SK-N-SH (cell line): ENCODE data around the gene PPP1R14C. TPM values are rescaled to one million over a fixed set of nuclear protein-coding genes. Genes with fewer than 3 reads are reported as not detected.

Source experiments
- CTCF ChIA-PET: fragments of 300-600, 350-600 bp; formaldehyde crosslinking; extraction: SDS; loops from one replicate; lab custom pipeline; 2021; lab: Yijun Ruan, JAX
- POLR2A ChIA-PET: fragments of 350-600 bp; sonication (Branson Sonifier 250); formaldehyde crosslinking; extraction: SDS; loops from one replicate; lab custom pipeline; 2020; ENCODE audit warnings: antibody characterized with exemption, inconsistent platforms; lab: Yijun Ruan, JAX
- DNase-seq: peaks from one replicate; pipeline ENCODE4 v3.0.0; 2012
- H2AFZ ChIP-seq: fragments of 200-600 bp; sonication (generic); 2 replicates; pipeline ENCODE4 v1.8.1; 2016; ENCODE audit warnings: antibody characterized with exemption, mild to moderate bottlenecking, low read depth
- H3F3A ChIP-seq: fragments of 200-600 bp; sonication (generic); replicated peaks from 2 replicates; pipeline ENCODE3; 2016; ENCODE audit warnings: antibody characterized with exemption, mild to moderate bottlenecking; ENCODE audit not compliant: insufficient read depth
- H3K27ac ChIP-seq, 2 experiments: fragments of 200-500 bp in 1 of 2; fragments of 200-600 bp in 1 of 2; sonication (Bioruptor generic) in 1 of 2; sonication (generic), shearing (Covaris generic) in 1 of 2; 2 replicates each; pipeline versions ENCODE4 v1.5.1 to v1.6.1; 2014 to 2016; ENCODE audit warnings: low read depth in 2 of 2, inconsistent platforms in 1 of 2, low read length in 1 of 2, mild to moderate bottlenecking in 1 of 2, mixed read lengths in 1 of 2
- H3K27me3 ChIP-seq: fragments of 200-600 bp; sonication (generic), shearing (Covaris generic); 2 replicates; pipeline ENCODE4 v1.6.1; 2016; ENCODE audit warnings: mixed run types; ENCODE audit not compliant: insufficient read depth
- H3K36me3 ChIP-seq, 2 experiments: fragments of 200-500 bp in 1 of 2; fragments of 200-600 bp in 1 of 2; sonication (Bioruptor generic) in 1 of 2; sonication (generic) in 1 of 2; replicated peaks in 1 of 2; 2 replicates each; pipeline versions ENCODE3 to v1.5.1; 2014 to 2016; ENCODE audit warnings: low read length in 1 of 2, mild to moderate bottlenecking in 1 of 2; ENCODE audit not compliant: insufficient read depth in 2 of 2, control insufficient read depth in 1 of 2
- H3K4me1 ChIP-seq, 2 experiments: fragments of 200-500 bp in 1 of 2; fragments of 200-600 bp in 1 of 2; sonication (Bioruptor generic) in 1 of 2; sonication (generic), shearing (Covaris generic) in 1 of 2; 2 replicates each; pipeline versions ENCODE4 v1.5.1 to v1.6.1; 2014 to 2016; ENCODE audit warnings: low read depth in 1 of 2, low read length in 1 of 2, mixed run types in 1 of 2; ENCODE audit not compliant: insufficient read depth in 2 of 2, control insufficient read depth in 1 of 2
- H3K4me2 ChIP-seq: fragments of 200-600 bp; sonication (generic), shearing (Covaris generic); 2 replicates; pipeline ENCODE4 v1.6.1; 2017; ENCODE audit warnings: mixed run types
- H3K4me3 ChIP-seq, 2 experiments: fragments of 200-500 bp in 1 of 2; fragments of 200-600 bp in 1 of 2; sonication (Bioruptor generic) in 1 of 2; sonication (generic), shearing (Covaris generic) in 1 of 2; 2 replicates each; pipeline versions ENCODE4 v1.5.1 to v1.8.1; 2014 to 2016; ENCODE audit warnings: low read depth in 2 of 2, inconsistent platforms in 1 of 2, low read length in 1 of 2, mild to moderate bottlenecking in 1 of 2, mixed read lengths in 1 of 2, moderate library complexity in 1 of 2
- H3K79me2 ChIP-seq: fragments of 200-600 bp; sonication (generic); 2 replicates; pipeline ENCODE4 v1.8.1; 2017; ENCODE audit warnings: mild to moderate bottlenecking; ENCODE audit not compliant: insufficient read depth
- H3K9ac ChIP-seq: fragments of 200-600 bp; sonication (generic); 2 replicates; pipeline ENCODE4 v1.6.1; 2017; ENCODE audit warnings: mixed run types
- H3K9me2 ChIP-seq: fragments of 200-600 bp; sonication (generic); 2 replicates; pipeline ENCODE4 v1.6.1; 2017; ENCODE audit warnings: mixed run types
- H3K9me3 ChIP-seq: fragments of 200-600 bp; sonication (generic); 2 replicates; pipeline ENCODE4 v1.6.1; 2017; ENCODE audit warnings: mixed run types, mild to moderate bottlenecking, moderate library complexity
- H4K20me1 ChIP-seq: fragments of 200-600 bp; sonication (generic); 2 replicates; pipeline ENCODE4 v1.6.1; 2017; ENCODE audit warnings: mild to moderate bottlenecking, mixed run types; ENCODE audit not compliant: insufficient read depth
- ELF1 ChIP-seq: IDR thresholded peaks from 2 replicates; pipeline ENCODE4 v1.4.0; 2012
- EZH2phosphoT487 ChIP-seq: fragments of 200-600 bp; sonication (generic); IDR thresholded peaks from 2 replicates; pipeline ENCODE4 v1.6.1; 2017; ENCODE audit warnings: low read depth, mixed run types, mild to moderate bottlenecking, antibody characterized with exemption, moderate library complexity, borderline replicate concordance
- FOSL2 ChIP-seq: IDR thresholded peaks from 2 replicates; pipeline ENCODE4 v1.4.0; 2012; ENCODE audit warnings: low read depth, mild to moderate bottlenecking, moderate library complexity, borderline replicate concordance
- GATA2 ChIP-seq: sonication (generic); formaldehyde crosslinking; IDR thresholded peaks from 2 replicates; pipeline ENCODE4 v1.5.0; 2020; ENCODE audit warnings: mild to moderate bottlenecking, missing genetic modification reagents
- JUND ChIP-seq: IDR thresholded peaks from 2 replicates; pipeline ENCODE4 v1.4.0; 2012
- MAX ChIP-seq: IDR thresholded peaks from 2 replicates; pipeline ENCODE4 v1.4.0; 2012; ENCODE audit warnings: low read depth
- MXI1 ChIP-seq: IDR thresholded peaks from 2 replicates; pipeline ENCODE4 v1.6.1; 2012; ENCODE audit warnings: mild to moderate bottlenecking, low read depth, low read length, improper control_type of control experiment
- NFIC ChIP-seq: IDR thresholded peaks from 2 replicates; pipeline ENCODE4 v1.4.0; 2012; ENCODE audit warnings: borderline replicate concordance
- POLR2AphosphoS5 ChIP-seq: IDR thresholded peaks from 2 replicates; pipeline ENCODE4 v1.6.1; 2012; ENCODE audit warnings: low read depth, low read length
- RAD21 ChIP-seq: IDR thresholded peaks from 2 replicates; pipeline ENCODE4 v1.6.1; 2012; ENCODE audit warnings: mild to moderate bottlenecking, low read length
- RCOR1 ChIP-seq: fragments of 150-350 bp; IDR thresholded peaks from 2 replicates; pipeline ENCODE4 v1.6.1; 2017; ENCODE audit warnings: antibody characterized with exemption, low read length
- SIN3A ChIP-seq: IDR thresholded peaks from 2 replicates; pipeline ENCODE4 v1.6.1; 2012; ENCODE audit warnings: low read depth, mild to moderate bottlenecking, low read length, moderate library complexity, borderline replicate concordance
- TCF12 ChIP-seq: IDR thresholded peaks from 2 replicates; pipeline ENCODE4 v1.4.0; 2012
- USF2 ChIP-seq: fragments of 150-350 bp; IDR thresholded peaks from 2 replicates; pipeline ENCODE4 v1.6.1; 2017; ENCODE audit warnings: antibody characterized with exemption, low read length, low read depth, borderline replicate concordance
- YY1 ChIP-seq: IDR thresholded peaks from 2 replicates; pipeline ENCODE4 v1.4.0; 2012; ENCODE audit warnings: low read depth, mild to moderate bottlenecking
- WGBS: methylation state at CpG from one replicate; pipeline ENCODE4 v1.1.6; 2017; ENCODE audit warnings: low lambda C conversion rate; 5-methylcytosine and 5-hydroxymethylcytosine counted together
- polyA plus RNA-seq, 3 experiments: library from polyadenylated mRNA; depleted of rRNA; stranded (reverse); fragments of >200 nt; gene quantifications; 2 replicates each; pipeline ENCODE4 v1.2.3, GENCODE V29; 2012

The PPP1R14C gene
- polyA plus RNA-seq, 1 of the 3 experiments (the other 2 are of a cell fraction) = not detected

- CTCF ChIA-PET = no interaction called here
- no peaks in the 10 kb centered on the region for H3K9me3 ChIP-seq
- H3K9me2 ChIP-seq = no peaks in the 10 kb centered on the region
- no peak for DNase-seq
- H3K27ac ChIP-seq = no peak overlapping the region
- H3K27me3 ChIP-seq = peaks cover 4% of the 10 kb centered on the region; the same call in 1 of the 2 replicates
- no peaks in the 10 kb centered on the region for H3K36me3 ChIP-seq
- H4K20me1 ChIP-seq = no peaks in the 10 kb centered on the region
- H3K4me2 ChIP-seq = no peak overlapping the region
- no peaks in the 10 kb centered on the region for H3K79me2 ChIP-seq
- POLR2A ChIA-PET = no interaction called here
- no peak overlapping the region for H2AFZ ChIP-seq
- no peak for TF ChIP-seq JUND
- TF ChIP-seq RAD21 = no peak
- TF ChIP-seq TCF12 = no peak
- TF ChIP-seq EZH2phosphoT487 = no peak
- TF ChIP-seq POLR2AphosphoS5 = no peak
- TF ChIP-seq RCOR1 = no peak
- no peak for TF ChIP-seq MXI1
- no peak for TF ChIP-seq GATA2 (CRISPR knock-in tag)
- TF ChIP-seq NFIC = no peak
- no peak for TF ChIP-seq SIN3A
- TF ChIP-seq YY1 = no peak
- H3F3A ChIP-seq = no peaks in the 10 kb centered on the region
- H3K4me1 ChIP-seq = no peaks in the 10 kb centered on the region; a peak in 1 of 4 replicates
- no peak overlapping the region for H3K9ac ChIP-seq
- no peak overlapping the region for H3K4me3 ChIP-seq
- WGBS = 14% methylated on average over 10 of the region's 10 CpGs
Observed at GRCh38 chr6:150290429-150290828, 147.6 kb downstream of the PPP1R14C start.

GRCh38 chr6:150291968-150292710 is 149.3 kb downstream of the PPP1R14C start:
- WGBS = 4% methylated on average over 10 of the region's 10 CpGs
- TF ChIP-seq MAX (no peak), FOSL2 (no peak), TCF12 (no peak), USF2 (no peak), ELF1 (no peak)
- H3K4me2 ChIP-seq = no peak overlapping the region
- H3K27ac ChIP-seq = no peak overlapping the region
- no peaks in the 10 kb centered on the region for H3K79me2 ChIP-seq
- H2AFZ ChIP-seq = no peak overlapping the region
- H4K20me1 ChIP-seq = no peaks in the 10 kb centered on the region
- DNase-seq = no peak
- H3F3A ChIP-seq = no peaks in the 10 kb centered on the region
- no peaks in the 10 kb centered on the region for H3K9me3 ChIP-seq
- ChIA-PET CTCF (no interaction called here), POLR2A (no interaction called here)
- H3K36me3 ChIP-seq = no peaks in the 10 kb centered on the region
- peaks cover 4% of the 10 kb centered on the region; the same call in 1 of the 2 replicates for H3K27me3 ChIP-seq
- H3K9ac ChIP-seq = no peak overlapping the region
- no peaks in the 10 kb centered on the region for H3K9me2 ChIP-seq
- H3K4me3 ChIP-seq = no peak overlapping the region
- no peaks in the 10 kb centered on the region; a peak in 1 of 4 replicates for H3K4me1 ChIP-seq
